Transverse colon (tissue), 4 donors: ENCODE results near the gene SERPINB6.

Source experiments
- EP300 ChIP-seq: sonication (generic); formaldehyde crosslinking; IDR thresholded peaks from one replicate; pipeline ENCODE4 v1.6.1; 2017; ENCODE audit warnings: antibody characterized with exemption, low read depth
- POLR2A ChIP-seq: fragments of 450-650 bp; IDR thresholded peaks from one replicate; pipeline ENCODE4 v1.6.1; 2016; ENCODE audit warnings: antibody characterized with exemption, mild to moderate bottlenecking, moderate library complexity
- POLR2AphosphoS5 ChIP-seq, 3 donors: sonication (generic); formaldehyde crosslinking; IDR thresholded peaks; one replicate each; pipeline ENCODE4 v1.6.1; 2016; ENCODE audit warnings: antibody characterized with exemption in 3 of 3
- TF ChIP-seq, protein P1 (sequence below), 5 experiments: fragments of 200-600 bp in 3 of 5; fragments of 450-650 bp in 2 of 5; sonication (generic) in 3 of 5; IDR thresholded peaks; 1 replicate in 2 of 5; 2 replicates in 3 of 5; pipeline ENCODE4 v1.5.1; 2016 to 2017; ENCODE audit warnings: antibody characterized with exemption in 5 of 5, inconsistent platforms in 3 of 5, mild to moderate bottlenecking in 2 of 5, moderate library complexity in 1 of 5

DNA sequence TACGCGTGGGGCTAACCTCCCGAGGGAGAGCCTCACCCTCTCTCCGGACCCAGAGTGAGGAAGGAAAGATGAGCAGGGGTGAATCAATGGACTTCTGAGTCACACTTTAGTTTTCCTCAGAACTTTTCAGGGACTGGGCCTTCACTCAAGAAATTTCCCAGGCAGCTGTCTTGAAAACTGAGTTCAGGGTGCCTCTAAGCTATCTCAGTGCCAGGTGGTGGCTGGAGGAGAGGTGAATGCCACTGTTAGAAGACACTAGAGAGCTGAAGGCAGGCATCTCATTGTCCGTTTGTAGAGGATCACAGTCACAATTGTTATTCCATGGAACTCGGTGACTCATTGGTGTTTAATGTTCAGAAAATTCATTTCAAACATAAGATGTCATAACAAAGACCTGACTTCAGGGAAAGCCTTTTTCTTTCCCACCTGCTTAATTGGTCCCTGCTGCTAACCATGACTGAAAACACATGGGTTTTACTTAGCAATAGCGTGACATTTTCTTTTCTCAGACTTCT is 5.3 kb upstream of the SERPINB6 start:
- TF ChIP-seq, protein P1, sequence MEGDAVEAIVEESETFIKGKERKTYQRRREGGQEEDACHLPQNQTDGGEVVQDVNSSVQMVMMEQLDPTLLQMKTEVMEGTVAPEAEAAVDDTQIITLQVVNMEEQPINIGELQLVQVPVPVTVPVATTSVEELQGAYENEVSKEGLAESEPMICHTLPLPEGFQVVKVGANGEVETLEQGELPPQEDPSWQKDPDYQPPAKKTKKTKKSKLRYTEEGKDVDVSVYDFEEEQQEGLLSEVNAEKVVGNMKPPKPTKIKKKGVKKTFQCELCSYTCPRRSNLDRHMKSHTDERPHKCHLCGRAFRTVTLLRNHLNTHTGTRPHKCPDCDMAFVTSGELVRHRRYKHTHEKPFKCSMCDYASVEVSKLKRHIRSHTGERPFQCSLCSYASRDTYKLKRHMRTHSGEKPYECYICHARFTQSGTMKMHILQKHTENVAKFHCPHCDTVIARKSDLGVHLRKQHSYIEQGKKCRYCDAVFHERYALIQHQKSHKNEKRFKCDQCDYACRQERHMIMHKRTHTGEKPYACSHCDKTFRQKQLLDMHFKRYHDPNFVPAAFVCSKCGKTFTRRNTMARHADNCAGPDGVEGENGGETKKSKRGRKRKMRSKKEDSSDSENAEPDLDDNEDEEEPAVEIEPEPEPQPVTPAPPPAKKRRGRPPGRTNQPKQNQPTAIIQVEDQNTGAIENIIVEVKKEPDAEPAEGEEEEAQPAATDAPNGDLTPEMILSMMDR (IDR thresholded peaks at IDR 0.05), result no peak
- TF ChIP-seq POLR2AphosphoS5 (IDR thresholded peaks at IDR 0.05), result no peak
- TF ChIP-seq POLR2A, result no peak
- no peak for TF ChIP-seq EP300
